Endothelial cell of umbilical vein (primary cell): Measurements from ENCODE around the gene PELI2. TPM values are rescaled to one million over a fixed set of nuclear protein-coding genes. Genes with fewer than 3 reads are reported as not detected.

Experiments
- BruUV-seq: library from RNA; stranded (reverse); fragments of 400-500 nt; replicated peaks from 2 replicates; lab custom pipeline; 2021; lab: Mats Ljungman, UMichigan
- CTCF ChIA-PET: fragments of 300-600, 350-600 bp; sonication (Branson Sonifier 250); formaldehyde crosslinking; loops from one replicate; lab custom pipeline; 2021; ENCODE audit warnings: antibody characterized with exemption, inconsistent platforms; lab: Charles Lee
- POLR2A ChIA-PET: fragments of 300-600, 350-600 bp; sonication (Branson Sonifier 250); formaldehyde crosslinking; loops from one replicate; lab custom pipeline; 2021; ENCODE audit warnings: antibody characterized with exemption, inconsistent platforms; lab: Charles Lee
- DNase-seq: peaks from one replicate; pipeline ENCODE4 v3.0.0-alpha.2; 2011; ENCODE audit warnings: low read depth, low spot score
- FAIRE-seq: peaks from 2 replicates; lab custom pipeline; 2011; peaks lifted over from hg19 to GRCh38; lab: Jason Lieb, UNC
- H2AFZ ChIP-seq: 2 replicates; pipeline ENCODE4 v1.6.0; 2012; ENCODE audit warnings: low read depth, low read length, control low read depth, inconsistent platforms
- H3K27ac ChIP-seq: 2 replicates; pipeline ENCODE4 v1.5.1; 2011; ENCODE audit warnings: low read depth, mild to moderate bottlenecking, control low read depth, low read length, moderate library complexity; ENCODE audit not compliant: insufficient read depth
- H3K27me3 ChIP-seq, 2 experiments: 2 replicates each; pipeline versions ENCODE4 v1.6.0 to v1.6.1; 2011; ENCODE audit warnings: low read length in 2 of 2, mixed read lengths in 1 of 2; ENCODE audit not compliant: control insufficient read depth in 2 of 2, insufficient read depth in 2 of 2
- H3K36me3 ChIP-seq, 2 experiments: 2 replicates in 1 of 2; 3 replicates in 1 of 2; pipeline ENCODE4 v1.5.1; 2011; ENCODE audit warnings: low read length in 2 of 2, mild to moderate bottlenecking in 1 of 2, moderate library complexity in 1 of 2; ENCODE audit not compliant: control insufficient read depth in 2 of 2, insufficient read depth in 2 of 2; ENCODE audit errors: extremely low read depth in 1 of 2
- H3K4me1 ChIP-seq: 3 replicates; pipeline ENCODE4 v1.5.1; 2011; ENCODE audit warnings: mild to moderate bottlenecking, low read length; ENCODE audit not compliant: control insufficient read depth, insufficient read depth; ENCODE audit errors: extremely low read depth
- H3K4me2 ChIP-seq: 2 replicates; pipeline ENCODE4 v1.6.1; 2011; ENCODE audit warnings: low read length, control low read depth, mixed read lengths; ENCODE audit not compliant: insufficient read depth
- H3K4me3 ChIP-seq, 3 experiments: fragments of 200-600 bp in 1 of 3; sonication (generic), shearing (Covaris generic) in 1 of 3; replicated peaks in 1 of 3; 2 replicates each; pipeline ENCODE4 v1.5.1; 2011 to 2016; ENCODE audit warnings: control low read depth in 3 of 3, low read length in 3 of 3, mild to moderate bottlenecking in 2 of 3, inconsistent platforms in 1 of 3, low read depth in 1 of 3, moderate library complexity in 1 of 3; ENCODE audit not compliant: insufficient read depth in 1 of 3
- H3K79me2 ChIP-seq: 2 replicates; pipeline ENCODE4 v1.6.0; 2012; ENCODE audit warnings: low read length, inconsistent platforms; ENCODE audit not compliant: control insufficient read depth, insufficient read depth
- H3K9ac ChIP-seq: replicated peaks from 2 replicates; pipeline ENCODE3; 2011; ENCODE audit warnings: low read length, control low read depth; ENCODE audit not compliant: insufficient read depth; ENCODE audit errors: extremely low read depth
- H3K9me1 ChIP-seq: replicated peaks from 3 replicates; pipeline ENCODE4 v1.6.0; 2011; ENCODE audit warnings: mild to moderate bottlenecking, low read length; ENCODE audit not compliant: control insufficient read depth, insufficient read depth; ENCODE audit errors: extremely low read depth
- H3K9me3 ChIP-seq: replicated peaks from 2 replicates; pipeline ENCODE4 v1.5.1; 2012; ENCODE audit warnings: low read length, inconsistent platforms; ENCODE audit not compliant: control insufficient read depth, insufficient read depth
- H4K20me1 ChIP-seq: replicated peaks from 2 replicates; pipeline ENCODE3; 2011; ENCODE audit warnings: mild to moderate bottlenecking, low read length; ENCODE audit not compliant: control insufficient read depth, insufficient read depth; ENCODE audit errors: extremely low read depth
- CTCF ChIP-seq, 2 donors: IDR thresholded peaks; 1 replicate in 1 of 2; 2 replicates in 1 of 2; pipeline ENCODE4 v1.5.1; 2011; ENCODE audit warnings: low read length in 2 of 2, mild to moderate bottlenecking in 2 of 2, moderate library complexity in 2 of 2, control low read depth in 1 of 2, inconsistent platforms in 1 of 2, low read depth in 1 of 2; ENCODE audit not compliant: insufficient read depth in 1 of 2; ENCODE audit errors: extremely low read depth in 1 of 2
- EZH2 ChIP-seq: IDR thresholded peaks from 2 replicates; pipeline ENCODE4 v1.6.1; 2012; ENCODE audit warnings: borderline replicate concordance, low read depth, mild to moderate bottlenecking, moderate library complexity, low read length, inconsistent platforms; ENCODE audit not compliant: severe bottlenecking
- FOS ChIP-seq: IDR thresholded peaks from 2 replicates; pipeline ENCODE4 v1.6.1; 2011; ENCODE audit warnings: mild to moderate bottlenecking, low read length, moderate library complexity, borderline replicate concordance; ENCODE audit not compliant: insufficient read depth
- GATA2 ChIP-seq: IDR thresholded peaks from 2 replicates; pipeline ENCODE4 v1.7.0; 2011; ENCODE audit warnings: low read depth, mild to moderate bottlenecking, moderate library complexity, mixed read lengths, low read length; ENCODE audit not compliant: insufficient read length, insufficient read depth
- JUN ChIP-seq: IDR thresholded peaks from 2 replicates; pipeline ENCODE4 v1.6.1; 2011; ENCODE audit warnings: borderline replicate concordance, low read depth; ENCODE audit not compliant: insufficient read length, insufficient read depth
- MAX ChIP-seq: IDR thresholded peaks from 2 replicates; pipeline ENCODE4 v1.6.1; 2011; ENCODE audit not compliant: insufficient read depth, insufficient read length
- POLR2A ChIP-seq: IDR thresholded peaks from 2 replicates; pipeline ENCODE4 v1.6.1; 2012; ENCODE audit warnings: low read depth, mild to moderate bottlenecking, control low read depth, low read length
- POLR2AphosphoS5 ChIP-seq: IDR thresholded peaks from 2 replicates; pipeline ENCODE4 v1.6.1; 2012; ENCODE audit warnings: low read depth, mild to moderate bottlenecking, control low read depth, low read length, moderate library complexity; ENCODE audit not compliant: insufficient read depth
- dilution Hi-C: fragments of 300-500 bp; cut with MboI; formaldehyde crosslinking; loops from one replicate; pipeline ENCODE4 v1.15.0; 2019; ENCODE audit warnings: low sequenced_read_pairs; ENCODE audit not compliant: extremely low pct_ligation_motif_present
- intact Hi-C: fragments of 100-400 bp; cut with micrococcal nuclease; formaldehyde crosslinking; loops from one replicate; pipeline ENCODE4 v1.10.0; 2022
- polyA plus RNA-seq, 4 experiments: library from polyadenylated mRNA; depleted of rRNA in 3 of 4; stranded (reverse) in 3 of 4; unstranded in 1 of 4; fragments of >200 nt; gene quantifications; 2 replicates each; pipeline versions ENCODE4 v1.2.1 to v1.2.3, GENCODE V29; 2011 to 2012; ENCODE audit warnings: missing spikeins in 1 of 4
- total RNA-seq: library from RNA; stranded (reverse); gene quantifications from 2 replicates; pipeline ENCODE4 v1.2.3, GENCODE V29; 2021

PELI2 gene
- total and polyA plus RNA-seq, 2 donors (not counting 3 experiments of a cell fraction or from before 2014, with no cell fraction given) = 11.5 to 13.0 TPM

GRCh38 chr14:56129933-56130332 is 11.7 kb downstream of the PELI2 start:
- DNase-seq (peak; percentile 13), FAIRE-seq (peak; percentile 12)
- ChIA-PET POLR2A (interaction anchor here (0.7 kb wide), 1 partner anchor 210 kb away, joined by 4 read pairs; no protein-coding TSS in a partner anchor), CTCF (interaction anchor here (1.5 kb wide), 1 partner anchor 423 kb away, joined by 3 read pairs; no protein-coding TSS in a partner anchor)
- no TSS peak for BruUV-seq
- no peaks in the 10 kb centered on the region for H3K9me3 ChIP-seq
- dilution Hi-C loops = no loop called here
- no peaks in the 10 kb centered on the region for H3K27me3 ChIP-seq
- intact Hi-C loops = no loop called here
- no peak overlapping the region for H3K4me3 ChIP-seq
- no peak overlapping the region for H2AFZ ChIP-seq
- H3K27ac ChIP-seq = no peak overlapping the region
- H3K4me2 ChIP-seq = no peak overlapping the region
- no peaks in the 10 kb centered on the region for H3K9me1 ChIP-seq
- H4K20me1 ChIP-seq = no peaks in the 10 kb centered on the region
- peaks cover 4% of the 10 kb centered on the region for H3K4me1 ChIP-seq
- H3K79me2 ChIP-seq = no peaks in the 10 kb centered on the region
- no peak for TF ChIP-seq MAX
- H3K36me3 ChIP-seq = no peaks in the 10 kb centered on the region
- H3K9ac ChIP-seq = no peak overlapping the region

- H3K4me1 ChIP-seq = peaks cover 4% of the 10 kb centered on the region
- dilution Hi-C loops = no loop called here
- H3K36me3 ChIP-seq = no peaks in the 10 kb centered on the region
- H3K27me3 ChIP-seq = no peaks in the 10 kb centered on the region
- DNase-seq (no peak), FAIRE-seq (no peak)
- H3K4me3 ChIP-seq = no peak overlapping the region
- intact Hi-C loops = no loop called here
- no peak overlapping the region for H2AFZ ChIP-seq
- H3K9ac ChIP-seq = no peak overlapping the region
- CTCF ChIA-PET = interaction anchor here (1.1 to 2.3 kb wide), 4 partner anchors 21 to 1186 kb away, joined by 3 to 6 read pairs (median 3); no protein-coding TSS in a partner anchor
- POLR2A ChIA-PET = no interaction called here
- no peak overlapping the region for H3K27ac ChIP-seq
- H3K9me1 ChIP-seq = no peaks in the 10 kb centered on the region
- BruUV-seq = no TSS peak
- no peaks in the 10 kb centered on the region for H3K9me3 ChIP-seq
- H3K4me2 ChIP-seq = no peak overlapping the region
- H4K20me1 ChIP-seq = no peaks in the 10 kb centered on the region
- TF ChIP-seq JUN (no peak), MAX (no peak), POLR2AphosphoS5 (no peak), EZH2 (no peak), POLR2A (no peak), FOS (no peak), CTCF (IDR thresholded peaks at IDR 0.05; ENCODE audit: extremely low read depth in 1 of 2, insufficient read depth in 1 of 2, low read depth in 1 of 2, low read length in 2 of 2) (no peak), GATA2 (no peak)
- H3K79me2 ChIP-seq = no peaks in the 10 kb centered on the region
Measured at GRCh38 chr14:56131004-56131864, 13.0 kb downstream of the PELI2 start.
